Ovary (tissue), 9 donors: ENCODE results near the gene BDH1. TPM values are rescaled to one million over a fixed set of nuclear protein-coding genes. Genes with fewer than 3 reads are reported as not detected.

Source experiments
- DNase-seq, 5 donors: peaks; one replicate each; pipeline ENCODE4 v3.0.0-alpha.2; 2019 to 2020
- H3K27ac ChIP-seq, 2 donors: fragments of 200-600 bp; one replicate each; pipeline versions ENCODE4 v1.5.1 to v1.8.0; 2019 to 2022
- H3K27me3 ChIP-seq: fragments of 200-600 bp; one replicate; pipeline ENCODE4 v1.8.0; 2022
- H3K36me3 ChIP-seq: fragments of 200-600 bp; sonication (generic); one replicate; pipeline ENCODE4 v1.5.1; 2019
- H3K4me1 ChIP-seq: one replicate; pipeline ENCODE4 v1.8.1; 2013; ENCODE audit warnings: mild to moderate bottlenecking, moderate library complexity; ENCODE audit not compliant: insufficient read depth
- H3K4me3 ChIP-seq: fragments of 200-600 bp; sonication (generic); one replicate; pipeline ENCODE4 v1.5.1; 2017
- H3K9me3 ChIP-seq, 2 donors: fragments of 200-600 bp in 1 of 2; sonication (generic) in 1 of 2; one replicate each; pipeline versions ENCODE4 v1.5.1 to v1.8.1; 2013 to 2019; ENCODE audit warnings: mild to moderate bottlenecking in 1 of 2, moderate library complexity in 1 of 2
- EP300 ChIP-seq: sonication (generic); formaldehyde crosslinking; IDR thresholded peaks from one replicate; pipeline ENCODE4 v1.6.1; 2017; ENCODE audit warnings: antibody characterized with exemption
- POLR2A ChIP-seq: fragments of 450-650 bp; IDR thresholded peaks from one replicate; pipeline ENCODE4 v1.6.1; 2017; ENCODE audit warnings: antibody characterized with exemption, mild to moderate bottlenecking, moderate library complexity
- WGBS, 3 donors: extraction: QIAGEN DNeasy Blood & Tissue Kit in 1 of 3; methylation state at CpG; one replicate each; pipeline versions ENCODE4 v1.1.5 to v1.1.7; 2013 to 2017; 5-methylcytosine and 5-hydroxymethylcytosine counted together
- intact Hi-C, 4 donors: fragments of 100-400 bp; cut with DNase I; formaldehyde crosslinking; loops; one replicate each; pipeline versions ENCODE4 v1.11.0 to v1.15.1; 2022 to 2023
- polyA plus RNA-seq, 2 donors: library from polyadenylated mRNA; stranded (reverse); fragments of 200-250 nt in 1 of 2; fragments of 350-450 nt in 1 of 2; fragmentation: Illumina TruSeq in 1 of 2; extraction: RNeasy Lipid Tissue Mini Kit (QIAGEN cat#74804) in 1 of 2; gene quantifications; one replicate each; pipeline ENCODE4 v1.2.3, GENCODE V29; 2013 to 2014
- total RNA-seq, 7 donors: library from RNA; depleted of rRNA in 2 of 7; stranded (reverse); fragments of >200 nt in 2 of 7; fragmentation: NEBNext Ultra II Directional in 3 of 7; extraction: Animal tissue kit (Norgen Biotek cat#: 25700) in 3 of 7; gene quantifications; one replicate each; pipeline versions ENCODE4 v1.1.0 to v1.2.4, GENCODE V29; 2016 to 2023
- TF ChIP-seq, protein P1 (sequence below), 3 donors: fragments of 450-650 bp in 2 of 3; fragments of 200-600 bp in 1 of 3; IDR thresholded peaks; one replicate each; pipeline versions ENCODE4 v1.5.1 to v1.8.0; 2016 to 2022; ENCODE audit warnings: antibody characterized with exemption in 3 of 3, mild to moderate bottlenecking in 1 of 3
- donor health status: DM: no; HTN: no; CAD: no; lungs with moderate emphysema.
- donor health status: DM: no; HTN: no; CAD: no.
- donor health status: Bipolar disorder and iron deficiency.
- donor health status: DM: yes; HTN: yes; CAD: no.
- donor health status: DM: no; HTN: no; CAD: no.
- donor health status: DM: yes; HTN: yes; CAD: no.

Gene BDH1
- total and polyA plus RNA-seq, 9 donors, result 3.3 to 15.4 (median 11.7) TPM

DNA sequence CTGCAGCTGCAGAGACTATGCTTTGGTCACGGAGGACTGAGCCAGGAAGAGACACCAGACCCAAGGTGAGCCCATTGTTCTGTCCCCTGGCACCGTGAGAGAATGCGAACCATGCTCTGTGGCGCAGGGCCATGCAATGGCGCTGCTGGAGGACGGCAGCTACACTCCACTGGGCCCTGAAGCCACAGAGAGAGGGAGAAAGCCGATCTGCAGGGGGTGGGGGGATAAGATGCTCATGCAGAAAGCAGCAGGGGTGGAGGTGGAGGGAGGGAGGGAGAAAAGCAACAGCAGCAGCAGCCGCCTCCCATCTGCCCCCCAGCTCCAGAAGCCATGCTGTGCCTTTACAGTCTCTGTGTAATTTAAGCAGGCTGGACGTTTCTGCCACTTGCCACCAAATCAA, 5.3 kb downstream of the BDH1 start:
- no peak for DNase-seq
- no peaks in the 10 kb centered on the region for H3K9me3 ChIP-seq
- no peak overlapping the region for H3K27ac ChIP-seq
- 58 to 73% (median 65%) methylated on average over 9 of the region's 9 CpGs for WGBS, 3 donors
- H3K36me3 ChIP-seq, result no peaks in the 10 kb centered on the region
- intact Hi-C loops, result no loop called here
- no peaks in the 10 kb centered on the region for H3K4me1 ChIP-seq
- no peaks in the 10 kb centered on the region for H3K27me3 ChIP-seq
- no peak for TF ChIP-seq POLR2A
- TF ChIP-seq EP300, result no peak
- TF ChIP-seq, protein P1, sequence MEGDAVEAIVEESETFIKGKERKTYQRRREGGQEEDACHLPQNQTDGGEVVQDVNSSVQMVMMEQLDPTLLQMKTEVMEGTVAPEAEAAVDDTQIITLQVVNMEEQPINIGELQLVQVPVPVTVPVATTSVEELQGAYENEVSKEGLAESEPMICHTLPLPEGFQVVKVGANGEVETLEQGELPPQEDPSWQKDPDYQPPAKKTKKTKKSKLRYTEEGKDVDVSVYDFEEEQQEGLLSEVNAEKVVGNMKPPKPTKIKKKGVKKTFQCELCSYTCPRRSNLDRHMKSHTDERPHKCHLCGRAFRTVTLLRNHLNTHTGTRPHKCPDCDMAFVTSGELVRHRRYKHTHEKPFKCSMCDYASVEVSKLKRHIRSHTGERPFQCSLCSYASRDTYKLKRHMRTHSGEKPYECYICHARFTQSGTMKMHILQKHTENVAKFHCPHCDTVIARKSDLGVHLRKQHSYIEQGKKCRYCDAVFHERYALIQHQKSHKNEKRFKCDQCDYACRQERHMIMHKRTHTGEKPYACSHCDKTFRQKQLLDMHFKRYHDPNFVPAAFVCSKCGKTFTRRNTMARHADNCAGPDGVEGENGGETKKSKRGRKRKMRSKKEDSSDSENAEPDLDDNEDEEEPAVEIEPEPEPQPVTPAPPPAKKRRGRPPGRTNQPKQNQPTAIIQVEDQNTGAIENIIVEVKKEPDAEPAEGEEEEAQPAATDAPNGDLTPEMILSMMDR (IDR thresholded peaks at IDR 0.05), result no peak
- H3K4me3 ChIP-seq, result no peak overlapping the region

DNA sequence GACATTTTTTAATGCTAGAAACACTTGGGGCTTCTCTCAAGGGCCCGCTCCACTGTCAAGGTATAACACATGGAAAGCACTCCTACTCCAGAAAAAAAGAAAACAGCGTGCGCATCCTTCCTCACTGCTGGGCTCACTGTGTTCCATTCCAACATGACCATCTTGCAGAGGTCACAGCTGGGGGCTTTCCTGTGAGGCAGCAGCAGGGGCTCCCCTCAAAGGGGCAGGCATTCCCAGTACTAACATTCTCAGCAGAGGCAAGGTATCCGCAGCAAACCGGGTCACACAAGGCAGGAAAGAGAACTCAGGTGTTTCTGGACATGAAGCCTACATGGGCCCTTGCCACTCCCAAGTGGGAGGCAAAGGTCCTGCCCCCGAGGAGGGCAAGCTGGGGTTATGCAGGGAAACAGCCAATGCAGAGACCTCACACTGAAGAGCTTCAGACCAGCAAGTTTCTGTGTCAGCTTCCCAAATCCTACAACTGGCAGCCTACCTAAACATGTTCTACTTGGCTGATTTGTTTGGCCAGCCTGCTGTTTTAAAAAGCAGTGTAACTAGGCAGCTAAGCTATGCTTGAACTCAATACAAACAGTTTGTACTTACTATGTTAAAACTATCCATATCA, 6.4 kb downstream of the BDH1 start:
- no peaks in the 10 kb centered on the region for H3K9me3 ChIP-seq
- intact Hi-C loops, result no loop called here
- H3K36me3 ChIP-seq, result no peaks in the 10 kb centered on the region
- H3K27me3 ChIP-seq, result no peaks in the 10 kb centered on the region
- no peaks in the 10 kb centered on the region for H3K4me1 ChIP-seq
- TF ChIP-seq EP300, result no peak
- TF ChIP-seq POLR2A, result no peak
- TF ChIP-seq, protein P1 (IDR thresholded peaks at IDR 0.05), result no peak
- 68 to 73% (median 70%) methylated on average over 6 of the region's 6 CpGs for WGBS, 3 donors
- no peak overlapping the region for H3K27ac ChIP-seq
- DNase-seq, result no peak
- no peak overlapping the region for H3K4me3 ChIP-seq

- no peak overlapping the region for H3K27ac ChIP-seq
- 62 to 75% (median 71%) methylated on average over 11 of the region's 11 CpGs for WGBS, 3 donors
These were observed 8.3 kb downstream of the BDH1 start for GRCh38 chr3:197547306-197548011.

DNA sequence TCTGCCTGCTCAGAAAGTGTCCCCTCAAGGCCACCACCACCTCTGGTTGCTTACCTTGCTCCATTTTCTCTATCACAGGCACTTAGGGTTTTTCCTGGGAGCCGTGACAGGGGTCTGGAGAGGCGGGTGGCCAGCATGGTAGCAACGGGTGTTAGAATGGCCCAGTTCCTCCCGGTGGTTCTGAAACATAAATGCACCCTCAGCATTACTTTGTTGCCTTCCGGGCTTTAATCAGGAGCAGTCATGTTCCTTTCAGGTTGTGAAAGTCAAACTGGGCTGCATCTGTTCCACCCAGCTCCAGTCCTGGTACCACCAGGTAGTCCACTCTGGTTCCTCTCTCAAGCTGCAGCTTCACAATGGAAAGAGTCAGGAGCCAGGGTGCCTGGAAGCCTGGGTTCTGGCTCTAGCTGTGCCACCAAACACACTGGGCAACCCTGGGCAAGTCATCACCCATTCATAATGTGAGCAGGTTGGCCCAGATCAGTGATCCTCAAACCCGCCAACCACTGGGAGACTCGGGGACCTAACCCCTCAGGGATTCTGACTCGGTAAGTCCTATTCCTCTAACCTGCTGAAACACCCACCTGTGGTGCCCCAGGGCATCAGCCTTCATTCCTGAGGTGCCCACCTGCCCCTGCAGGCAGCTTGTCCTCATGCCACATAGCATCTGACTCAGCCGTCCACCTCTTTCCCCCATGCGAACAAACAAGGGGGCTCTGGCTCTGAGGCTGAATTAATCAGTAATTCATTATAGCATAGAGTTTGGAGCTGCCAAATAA, 9.3 kb downstream of the BDH1 start:
- Histone ChIP-seq H3K4me3 (no peak overlapping the region), H3K36me3 (no peaks in the 10 kb centered on the region), H3K27ac (no peak overlapping the region), H3K27me3 (no peaks in the 10 kb centered on the region), H3K4me1 (no peaks in the 10 kb centered on the region), H3K9me3 (no peaks in the 10 kb centered on the region)
- no peak for DNase-seq
- intact Hi-C loops, result no loop called here
- no peak for TF ChIP-seq EP300
- no peak for TF ChIP-seq POLR2A
- TF ChIP-seq, protein P1 (IDR thresholded peaks at IDR 0.05), result no peak
- WGBS, 3 donors, result 94 to 95% (median 95%) methylated on average over 10 of the region's 10 CpGs

More at GRCh38 chr3:197547306-197548011, 8.3 kb downstream of the BDH1 start:
- no peak for TF ChIP-seq EP300
- TF ChIP-seq, protein P1 (IDR thresholded peaks at IDR 0.05), result no peak
- no peak for TF ChIP-seq POLR2A
- no peak for DNase-seq
- Histone ChIP-seq H3K4me1 (no peaks in the 10 kb centered on the region), H3K4me3 (no peak overlapping the region), H3K9me3 (no peaks in the 10 kb centered on the region), H3K36me3 (no peaks in the 10 kb centered on the region), H3K27me3 (no peaks in the 10 kb centered on the region)
- intact Hi-C loops, result no loop called here
